Activated CD8-positive, alpha-beta memory T cell treated with anti-CD3 and anti-CD28 coated beads for 4 hours (primary cell): ENCODE results near the gene MRTFA.
"Not testable (repeated sequence)": the region's sequence is repeated elsewhere in the genome, so short reads cannot be mapped to it uniquely, and the experiment has no call there.

ENCODE experiments used
- DNase-seq, 2 donors: peaks; one replicate each; pipeline ENCODE4 v3.0.0-alpha.2; 2020; ENCODE audit warnings: low read depth in 2 of 2

MRTFA gene

GRCh38 chr22:40521046-40521445 is 115.5 kb downstream of the MRTFA start:
- no peak for DNase-seq

- DNase-seq, result no peak
These were observed 116.0 kb downstream of the MRTFA start for GRCh38 chr22:40520562-40520961.

- no peak for DNase-seq
These were observed 116.6 kb downstream of the MRTFA start for GRCh38 chr22:40519948-40520331.

GRCh38 chr22:40519284-40519947 is 117.1 kb downstream of the MRTFA start:
- DNase-seq, result no peak

GRCh38 chr22:40518840-40519239 is 117.7 kb downstream of the MRTFA start:
- no peak for DNase-seq

- no peak for DNase-seq
These were observed 118.9 kb downstream of the MRTFA start for GRCh38 chr22:40517631-40518030.

- DNase-seq, result no peak
These were observed 120.1 kb downstream of the MRTFA start for GRCh38 chr22:40516416-40516815.

- no peak for DNase-seq
These were observed 123.9 kb downstream of the MRTFA start for GRCh38 chr22:40512426-40513136.

GRCh38 chr22:40511604-40512003 is 124.9 kb downstream of the MRTFA start:
- DNase-seq, result no peak

- no peak for DNase-seq
These were observed 125.7 kb downstream of the MRTFA start for GRCh38 chr22:40510631-40511364.

GRCh38 chr22:40509401-40510134 is 127.0 kb downstream of the MRTFA start:
- DNase-seq, result no peak

- not testable (repeated sequence) for DNase-seq
These were observed 128.5 kb downstream of the MRTFA start for GRCh38 chr22:40508046-40508445.

GRCh38 chr22:40507491-40507890 is 129.0 kb downstream of the MRTFA start:
- DNase-seq, result no peak

GRCh38 chr22:40506762-40507161 is 129.8 kb downstream of the MRTFA start:
- DNase-seq, result no peak

GRCh38 chr22:40504285-40505249 is 132.0 kb downstream of the MRTFA start:
- DNase-seq, result no peak

- DNase-seq, result no peak
These were observed 133.6 kb downstream of the MRTFA start for GRCh38 chr22:40502919-40503318.

- not testable (repeated sequence) for DNase-seq
These were observed 136.1 kb downstream of the MRTFA start for GRCh38 chr22:40500465-40500786.

GRCh38 chr22:40499209-40499623 is 137.3 kb downstream of the MRTFA start:
- no peak for DNase-seq

GRCh38 chr22:40498420-40499208 is 137.9 kb downstream of the MRTFA start:
- DNase-seq, result no peak

- DNase-seq, result no peak
These were observed 143.1 kb downstream of the MRTFA start for GRCh38 chr22:40493441-40493840.
